ENCODE results near the gene MINDY4.

The MINDY4 gene

DNA sequence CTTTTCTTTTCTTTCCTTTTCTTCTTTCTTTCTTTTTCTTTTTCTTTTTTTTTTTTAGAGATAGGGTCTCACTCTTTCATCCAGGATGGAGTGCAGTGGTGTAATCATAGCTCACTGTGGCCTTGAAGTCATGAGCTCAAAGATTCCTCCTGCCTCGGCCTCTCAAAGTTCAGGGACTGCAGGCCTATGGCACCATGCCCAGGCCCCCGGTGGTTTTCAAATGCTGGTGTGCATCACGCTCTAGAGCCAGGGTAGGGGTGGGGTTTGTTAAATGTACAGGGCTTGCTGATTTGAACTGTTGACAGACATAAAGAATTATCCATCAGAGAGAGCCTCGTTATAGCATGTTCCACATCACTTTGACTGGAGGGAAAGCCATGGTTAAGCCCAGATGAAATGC lies 5.8 kb downstream of the MINDY4 start:
- Mint-ChIP-seq H3K36me3 (ENCODE audit: low read depth) (no peaks in the 10 kb centered on the region), H3K9me3 (no peaks in the 10 kb centered on the region), H3K4me1 (ENCODE audit: low read depth) (peaks cover 3% of the 10 kb centered on the region), H3K4me3 (no peak overlapping the region), H3K27me3 (ENCODE audit: low read depth) (no peaks in the 10 kb centered on the region), H3K27ac (no peak overlapping the region)

DNA sequence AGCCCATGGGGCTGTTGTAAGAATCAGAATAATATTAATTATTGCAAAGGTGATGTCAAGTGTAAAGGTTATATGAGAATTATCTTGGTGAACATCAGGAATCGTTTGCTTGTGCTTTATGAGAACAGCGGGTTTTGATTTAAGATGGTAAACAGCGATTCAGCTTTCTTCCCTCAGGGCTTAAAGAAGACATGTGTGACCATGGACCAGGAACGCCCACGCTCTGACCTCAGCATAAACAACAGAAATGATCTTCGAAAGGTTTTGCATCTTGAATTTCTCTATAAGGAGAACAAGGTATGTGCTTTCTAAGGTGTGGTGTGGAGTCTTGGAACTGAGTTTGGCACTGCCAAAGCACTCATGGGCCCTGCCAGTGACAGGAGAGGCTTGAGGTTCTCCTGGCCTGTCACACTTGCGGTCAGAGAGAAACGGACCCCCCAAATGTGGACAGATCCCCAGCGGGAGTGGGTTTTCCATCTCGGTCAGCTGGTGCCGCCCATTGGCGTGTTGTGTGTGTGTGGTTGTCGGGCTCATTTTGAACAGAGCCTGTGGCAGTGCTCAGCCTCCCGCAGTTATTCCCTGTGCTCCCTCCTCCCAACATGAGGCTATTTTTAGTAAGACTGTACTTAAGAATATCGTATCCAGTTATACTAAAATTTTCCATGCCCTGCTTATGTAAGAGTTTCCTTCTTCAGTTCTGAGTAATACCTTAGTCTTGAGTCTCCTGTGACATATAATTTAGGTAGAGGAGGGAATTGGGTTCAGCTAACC lies 7.2 kb downstream of the MINDY4 start:
- Mint-ChIP-seq H3K27ac (no peak overlapping the region), H3K27me3 (ENCODE audit: low read depth) (no peaks in the 10 kb centered on the region), H3K9me3 (no peaks in the 10 kb centered on the region), H3K4me1 (ENCODE audit: low read depth) (no peaks in the 10 kb centered on the region), H3K4me3 (no peak overlapping the region), H3K36me3 (ENCODE audit: low read depth) (no peaks in the 10 kb centered on the region)

DNA sequence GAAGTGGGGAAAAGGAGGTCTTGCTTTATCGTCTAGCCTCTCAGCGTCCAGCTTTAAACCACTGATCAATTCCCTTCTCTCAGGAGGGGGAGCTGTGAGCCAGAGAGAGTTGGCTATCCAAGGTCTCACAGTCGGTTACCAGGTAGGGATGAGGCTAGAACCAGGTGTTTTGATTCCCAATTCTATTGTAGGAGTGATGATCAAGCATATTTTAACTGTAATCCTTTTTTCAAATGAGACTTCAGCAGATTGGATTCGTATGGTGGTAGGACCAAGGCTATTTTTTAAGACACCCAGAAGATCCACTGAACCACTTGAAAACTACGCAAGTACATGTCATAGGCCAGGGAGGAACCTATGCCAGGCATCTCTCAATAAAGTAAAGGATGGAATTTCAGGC lies 8.4 kb downstream of the MINDY4 start:
- H3K36me3 Mint-ChIP-seq (ENCODE audit: low read depth): no peaks in the 10 kb centered on the region
- no peak overlapping the region for H3K4me3 Mint-ChIP-seq
- no peaks in the 10 kb centered on the region for H3K27me3 Mint-ChIP-seq (ENCODE audit: low read depth)
- H3K4me1 Mint-ChIP-seq (ENCODE audit: low read depth): no peaks in the 10 kb centered on the region
- H3K27ac Mint-ChIP-seq: no peak overlapping the region
- H3K9me3 Mint-ChIP-seq: no peaks in the 10 kb centered on the region

DNA sequence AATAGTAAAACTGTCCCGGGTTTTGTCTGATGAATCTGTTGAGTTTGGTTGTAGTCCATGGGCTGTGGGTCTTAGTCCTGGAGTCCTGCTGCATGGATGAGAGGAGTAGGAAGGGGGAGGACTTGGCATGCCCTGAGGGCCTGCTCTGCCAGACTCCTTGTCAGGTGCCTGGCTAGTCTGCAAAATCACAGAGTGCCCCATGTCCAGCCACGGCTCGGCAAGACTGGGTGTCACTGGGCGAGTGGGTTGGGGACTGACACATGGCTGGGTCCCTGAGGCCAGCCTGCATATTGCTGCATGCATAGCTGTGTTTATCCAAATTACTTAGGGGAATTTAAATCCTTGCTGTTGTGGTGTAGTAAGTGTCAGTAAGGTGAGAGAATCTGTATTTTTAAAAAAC lies 9.7 kb downstream of the MINDY4 start:
- Mint-ChIP-seq H3K4me3 (no peak overlapping the region), H3K36me3 (ENCODE audit: low read depth) (peaks cover 1% of the 10 kb centered on the region), H3K27me3 (ENCODE audit: low read depth) (no peaks in the 10 kb centered on the region), H3K4me1 (ENCODE audit: low read depth) (no peaks in the 10 kb centered on the region), H3K27ac (no peak overlapping the region), H3K9me3 (no peaks in the 10 kb centered on the region)

DNA sequence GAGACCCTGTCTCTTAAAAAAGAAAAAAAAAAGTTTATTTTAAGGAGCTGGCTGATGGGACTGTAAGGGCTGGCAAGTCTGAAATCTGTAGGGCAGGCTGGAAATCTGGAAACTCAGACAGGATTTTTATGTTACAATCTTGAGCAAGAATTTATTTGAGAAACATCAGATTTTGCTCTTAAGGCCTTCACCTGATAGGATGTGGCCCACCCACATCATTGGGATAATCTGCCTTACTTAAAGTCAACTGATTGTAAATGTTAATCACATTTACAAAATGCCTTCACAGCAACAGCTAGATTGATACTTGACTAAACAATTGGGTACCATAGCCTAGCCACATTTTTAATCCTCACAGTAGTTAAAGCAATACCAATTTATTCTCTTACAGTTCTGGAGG lies 11.5 kb downstream of the MINDY4 start:
- Mint-ChIP-seq H3K27me3 (ENCODE audit: low read depth) (no peaks in the 10 kb centered on the region), H3K4me3 (no peak overlapping the region), H3K9me3 (no peaks in the 10 kb centered on the region), H3K36me3 (ENCODE audit: low read depth) (peaks cover 1% of the 10 kb centered on the region), H3K4me1 (ENCODE audit: low read depth) (no peaks in the 10 kb centered on the region), H3K27ac (no peak overlapping the region)

DNA sequence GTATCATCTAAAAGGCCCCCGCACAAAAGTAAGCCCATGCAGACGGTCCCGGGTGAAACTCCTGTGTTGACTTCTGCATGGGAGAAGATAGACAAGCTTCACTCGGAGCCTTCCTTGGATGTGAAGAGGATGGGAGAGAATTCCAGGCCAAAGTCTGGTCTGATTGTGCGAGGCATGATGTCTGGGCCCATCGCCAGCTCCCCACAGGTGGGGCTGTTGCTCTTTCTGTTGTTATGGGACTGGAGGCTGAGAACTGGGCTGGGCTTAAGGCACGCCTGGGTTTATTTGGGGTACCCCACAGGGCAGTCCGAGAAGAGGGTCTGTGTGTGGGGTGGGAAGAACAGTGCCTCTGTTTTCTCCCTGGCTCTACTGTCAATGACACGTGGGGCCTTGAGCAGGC lies 14.6 kb downstream of the MINDY4 start:
- no peak overlapping the region for H3K27ac Mint-ChIP-seq
- H3K9me3 Mint-ChIP-seq: no peaks in the 10 kb centered on the region
- H3K27me3 Mint-ChIP-seq (ENCODE audit: low read depth): no peaks in the 10 kb centered on the region

DNA sequence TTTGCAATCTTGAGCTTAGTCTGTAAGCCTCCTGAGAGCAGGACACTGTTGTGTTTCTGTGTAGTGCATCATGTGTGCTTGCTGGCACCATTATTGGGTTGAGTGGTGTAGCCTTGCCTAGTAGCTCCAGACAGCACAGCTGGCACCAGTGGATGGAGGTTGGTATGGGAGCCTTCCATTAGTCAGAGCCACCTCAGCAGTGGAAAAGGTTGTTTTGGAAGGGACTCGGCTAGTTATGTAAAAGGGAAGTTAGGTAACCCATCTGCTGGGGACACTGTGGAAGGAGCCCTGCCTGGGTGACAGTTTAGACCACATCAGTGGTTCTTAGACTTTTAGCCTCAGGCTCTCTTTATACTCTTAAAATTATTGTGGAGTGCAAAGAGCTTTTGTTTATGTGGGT lies 16.3 kb downstream of the MINDY4 start:
- H3K9me3 Mint-ChIP-seq: no peaks in the 10 kb centered on the region
- H3K36me3 Mint-ChIP-seq (ENCODE audit: low read depth): peaks cover 1% of the 10 kb centered on the region

More for the DNA sequence above, 14.6 kb downstream of the MINDY4 start:
- Mint-ChIP-seq H3K36me3 (ENCODE audit: low read depth) (peaks cover 1% of the 10 kb centered on the region), H3K4me3 (no peak overlapping the region), H3K4me1 (ENCODE audit: low read depth) (no peaks in the 10 kb centered on the region)

DNA sequence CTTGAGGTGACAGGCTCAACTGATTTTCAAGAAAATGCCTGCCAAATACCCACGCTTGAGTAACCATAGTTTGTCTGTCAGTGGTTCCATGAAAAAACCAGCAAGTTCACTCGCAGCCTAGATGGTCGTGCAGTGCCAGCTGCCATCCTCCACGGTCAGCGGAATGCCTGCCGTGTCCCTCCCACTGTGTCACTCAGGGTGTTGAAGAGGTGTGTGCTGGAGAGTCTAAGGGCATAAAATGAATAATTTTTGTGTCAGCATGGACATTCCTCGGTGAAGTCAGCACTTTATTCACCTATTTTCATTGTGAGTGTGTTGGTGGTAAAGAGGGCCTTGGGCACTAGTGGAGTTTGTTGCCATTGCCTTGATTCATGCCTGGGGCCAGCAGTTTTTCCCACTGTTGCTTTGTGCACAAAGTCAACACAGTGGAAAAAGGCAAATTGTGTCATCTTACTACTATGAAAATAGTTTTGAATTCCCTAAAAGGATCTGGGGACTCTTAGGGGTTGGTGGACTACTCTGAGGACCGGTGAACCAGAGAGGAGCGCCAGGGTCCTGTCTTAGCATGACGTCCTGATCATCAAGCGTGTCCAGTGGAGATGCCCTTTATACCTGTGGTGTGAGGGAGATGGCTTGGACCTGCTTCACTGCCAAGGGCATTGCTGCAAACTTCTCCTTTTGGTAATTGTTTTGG lies 17.6 kb downstream of the MINDY4 start:
- H3K27ac Mint-ChIP-seq: no peak overlapping the region
- no peaks in the 10 kb centered on the region for H3K4me1 Mint-ChIP-seq (ENCODE audit: low read depth)
- no peaks in the 10 kb centered on the region for H3K9me3 Mint-ChIP-seq
- peaks cover 1% of the 10 kb centered on the region for H3K36me3 Mint-ChIP-seq (ENCODE audit: low read depth)
- no peak overlapping the region for H3K4me3 Mint-ChIP-seq
- no peaks in the 10 kb centered on the region for H3K27me3 Mint-ChIP-seq (ENCODE audit: low read depth)

More for the DNA sequence above, 16.3 kb downstream of the MINDY4 start:
- no peaks in the 10 kb centered on the region for H3K27me3 Mint-ChIP-seq (ENCODE audit: low read depth)
- H3K4me1 Mint-ChIP-seq (ENCODE audit: low read depth): no peaks in the 10 kb centered on the region
- H3K4me3 Mint-ChIP-seq: no peak overlapping the region
- no peak overlapping the region for H3K27ac Mint-ChIP-seq

DNA sequence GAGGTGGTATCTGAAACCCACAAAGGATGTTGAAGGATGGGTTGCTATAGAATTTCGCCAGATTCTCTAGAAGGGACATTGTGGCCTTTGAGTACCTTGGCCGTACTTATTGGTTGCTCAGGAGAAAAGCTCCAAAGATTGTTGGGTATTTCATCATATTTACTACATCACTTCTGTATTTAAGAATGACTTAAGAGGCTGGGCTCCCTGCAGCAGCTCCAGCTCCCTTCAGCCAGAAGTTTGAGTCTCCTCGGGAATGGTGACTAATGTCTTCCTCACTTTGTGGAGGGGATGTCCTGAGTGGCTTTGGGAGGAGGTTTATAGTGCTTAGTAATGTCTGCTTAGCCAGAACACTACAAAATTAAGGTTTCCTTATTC lies 18.1 kb downstream of the MINDY4 start:
- peaks cover 1% of the 10 kb centered on the region for H3K36me3 Mint-ChIP-seq (ENCODE audit: low read depth)
- no peak overlapping the region for H3K27ac Mint-ChIP-seq
- H3K4me1 Mint-ChIP-seq (ENCODE audit: low read depth): no peaks in the 10 kb centered on the region
- no peaks in the 10 kb centered on the region for H3K9me3 Mint-ChIP-seq
- H3K27me3 Mint-ChIP-seq (ENCODE audit: low read depth): no peaks in the 10 kb centered on the region
- H3K4me3 Mint-ChIP-seq: no peak overlapping the region

DNA sequence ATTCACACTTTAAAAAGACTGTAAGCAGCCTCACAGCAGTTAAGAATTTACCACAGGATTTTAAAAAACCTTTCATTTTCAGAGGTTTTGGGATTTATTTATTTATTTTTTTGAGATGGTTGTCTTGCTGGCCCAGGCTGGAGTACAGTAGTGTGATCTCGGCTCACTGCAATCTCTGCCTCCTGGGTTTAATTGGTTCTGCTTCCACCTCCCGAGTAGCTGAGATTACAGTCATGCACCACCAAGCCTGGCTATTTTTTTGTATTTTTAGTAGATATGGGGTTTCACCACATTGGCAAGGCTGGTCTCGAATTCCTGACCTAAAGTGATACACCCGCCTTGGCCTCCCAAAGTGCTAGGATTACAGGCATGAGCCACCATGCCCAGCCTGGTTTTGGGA lies 19.1 kb downstream of the MINDY4 start:
- no peaks in the 10 kb centered on the region for H3K27me3 Mint-ChIP-seq (ENCODE audit: low read depth)
- H3K4me3 Mint-ChIP-seq: no peak overlapping the region
- peaks cover under 1% of the 10 kb centered on the region for H3K4me1 Mint-ChIP-seq (ENCODE audit: low read depth)
- H3K27ac Mint-ChIP-seq: no peak overlapping the region
- no peaks in the 10 kb centered on the region for H3K9me3 Mint-ChIP-seq
- no peaks in the 10 kb centered on the region for H3K36me3 Mint-ChIP-seq (ENCODE audit: low read depth)

DNA sequence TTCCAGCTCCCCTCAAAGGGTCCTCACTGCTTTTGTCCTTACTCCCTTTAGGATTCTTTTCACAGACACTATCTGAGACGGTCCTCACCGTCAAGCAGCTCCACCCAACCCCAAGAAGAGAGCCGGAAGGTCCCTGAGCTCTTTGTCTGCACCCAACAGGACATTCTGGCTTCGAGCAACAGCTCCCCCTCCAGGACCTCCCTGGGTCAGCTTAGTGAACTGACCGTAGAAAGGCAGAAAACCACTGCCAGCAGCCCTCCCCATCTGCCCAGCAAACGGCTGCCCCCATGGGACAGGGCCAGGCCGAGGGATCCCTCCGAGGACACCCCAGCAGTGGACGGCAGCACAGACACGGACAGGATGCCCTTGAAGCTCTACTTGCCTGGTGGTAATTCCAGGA lies 19.9 kb downstream of the MINDY4 start:
- Mint-ChIP-seq H3K27me3 (ENCODE audit: low read depth) (no peaks in the 10 kb centered on the region), H3K9me3 (no peaks in the 10 kb centered on the region), H3K27ac (no peak overlapping the region), H3K4me1 (ENCODE audit: low read depth) (peaks cover 6% of the 10 kb centered on the region), H3K4me3 (no peak overlapping the region), H3K36me3 (ENCODE audit: low read depth) (no peaks in the 10 kb centered on the region)

DNA sequence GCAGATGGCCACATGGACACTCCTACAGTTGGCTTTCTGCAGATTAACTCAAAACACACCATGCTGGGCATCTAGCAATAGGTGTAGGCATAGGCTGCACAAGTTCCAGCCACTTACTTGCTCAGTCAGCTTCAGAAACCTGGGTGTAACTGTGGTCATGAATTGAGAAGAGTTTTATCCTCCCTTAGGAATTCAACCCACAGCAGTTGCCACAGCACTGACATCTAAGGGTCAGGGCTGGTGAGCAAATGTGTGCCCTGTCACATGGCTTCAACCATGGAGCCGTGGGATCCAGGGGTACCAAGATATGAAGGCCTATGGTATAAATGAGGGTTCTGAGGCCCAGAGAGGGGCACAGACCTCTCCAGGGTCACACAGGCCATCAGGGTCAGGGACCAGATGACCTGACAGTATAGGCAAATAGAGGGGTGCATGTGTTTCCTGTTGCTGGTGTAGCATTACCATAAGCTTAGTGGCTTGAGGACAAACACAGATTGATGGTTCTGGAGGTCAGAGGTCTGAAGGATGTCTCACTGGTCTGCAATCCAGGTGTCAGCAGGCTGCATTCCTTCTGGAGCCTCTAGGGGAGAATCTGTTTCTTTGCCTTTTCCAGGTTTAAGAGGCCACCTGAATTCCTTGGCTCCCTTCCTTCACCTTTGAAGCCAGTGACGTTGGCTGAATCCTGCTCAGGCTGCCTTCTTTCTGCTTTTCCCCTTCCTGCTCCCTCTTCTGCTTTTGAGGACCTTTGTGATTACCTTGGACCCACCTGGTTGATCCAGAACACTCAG lies 24.1 kb downstream of the MINDY4 start:
- Mint-ChIP-seq H3K9me3 (no peaks in the 10 kb centered on the region), H3K4me1 (ENCODE audit: low read depth) (peaks cover 15% of the 10 kb centered on the region), H3K27me3 (ENCODE audit: low read depth) (no peaks in the 10 kb centered on the region), H3K27ac (no peak overlapping the region), H3K4me3 (no peak overlapping the region), H3K36me3 (ENCODE audit: low read depth) (no peaks in the 10 kb centered on the region)

DNA sequence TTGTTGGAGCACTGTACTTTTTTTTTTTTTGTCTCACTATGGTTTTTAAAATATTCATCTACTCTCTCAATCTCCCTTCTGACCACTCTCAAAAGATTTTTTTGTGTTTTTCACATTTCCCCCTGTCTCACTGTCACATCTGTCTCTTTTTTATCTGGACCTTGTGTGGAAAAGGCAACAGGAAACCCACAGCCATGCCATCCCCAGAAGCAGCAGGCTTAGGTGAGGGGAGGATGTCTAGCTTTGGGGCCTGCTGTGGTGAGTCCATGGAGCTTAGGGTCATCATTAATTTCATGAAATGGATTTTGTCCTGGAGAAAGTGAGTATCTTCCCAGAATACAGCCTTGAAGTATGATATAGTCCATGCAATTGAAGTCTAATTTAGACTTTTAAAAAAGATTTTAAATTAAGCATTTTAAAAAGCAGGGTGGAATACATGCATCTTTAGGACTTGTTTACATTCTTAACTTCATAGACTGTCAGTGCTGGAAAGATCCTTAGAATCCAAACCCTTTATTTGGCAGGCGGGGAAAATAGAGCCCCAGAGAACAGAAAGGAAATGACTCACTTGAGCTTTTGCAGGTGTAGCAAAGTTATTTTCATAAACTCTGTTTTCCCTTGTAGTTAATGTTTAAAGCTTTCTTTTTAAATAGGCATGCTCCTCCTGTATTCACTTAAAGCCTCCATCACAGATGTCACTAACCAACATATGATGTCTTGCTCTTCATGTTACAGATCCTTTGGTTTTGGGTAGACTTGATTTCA lies 25.1 kb downstream of the MINDY4 start:
- H3K9me3 Mint-ChIP-seq: no peaks in the 10 kb centered on the region
- H3K4me3 Mint-ChIP-seq: no peak overlapping the region
- H3K36me3 Mint-ChIP-seq (ENCODE audit: low read depth): no peaks in the 10 kb centered on the region
- peak overlapping the region; percentile 61 for H3K27ac Mint-ChIP-seq
- no peaks in the 10 kb centered on the region for H3K27me3 Mint-ChIP-seq (ENCODE audit: low read depth)
- H3K4me1 Mint-ChIP-seq (ENCODE audit: low read depth): peaks cover 15% of the 10 kb centered on the region
